NCI-H82 (cell line): ENCODE data around the gene GCHFR.

Experiments used
- DNase-seq: peaks from one replicate; lab custom pipeline; 2025; lab: John Stamatoyannopoulos, UW

GCHFR gene

DNA sequence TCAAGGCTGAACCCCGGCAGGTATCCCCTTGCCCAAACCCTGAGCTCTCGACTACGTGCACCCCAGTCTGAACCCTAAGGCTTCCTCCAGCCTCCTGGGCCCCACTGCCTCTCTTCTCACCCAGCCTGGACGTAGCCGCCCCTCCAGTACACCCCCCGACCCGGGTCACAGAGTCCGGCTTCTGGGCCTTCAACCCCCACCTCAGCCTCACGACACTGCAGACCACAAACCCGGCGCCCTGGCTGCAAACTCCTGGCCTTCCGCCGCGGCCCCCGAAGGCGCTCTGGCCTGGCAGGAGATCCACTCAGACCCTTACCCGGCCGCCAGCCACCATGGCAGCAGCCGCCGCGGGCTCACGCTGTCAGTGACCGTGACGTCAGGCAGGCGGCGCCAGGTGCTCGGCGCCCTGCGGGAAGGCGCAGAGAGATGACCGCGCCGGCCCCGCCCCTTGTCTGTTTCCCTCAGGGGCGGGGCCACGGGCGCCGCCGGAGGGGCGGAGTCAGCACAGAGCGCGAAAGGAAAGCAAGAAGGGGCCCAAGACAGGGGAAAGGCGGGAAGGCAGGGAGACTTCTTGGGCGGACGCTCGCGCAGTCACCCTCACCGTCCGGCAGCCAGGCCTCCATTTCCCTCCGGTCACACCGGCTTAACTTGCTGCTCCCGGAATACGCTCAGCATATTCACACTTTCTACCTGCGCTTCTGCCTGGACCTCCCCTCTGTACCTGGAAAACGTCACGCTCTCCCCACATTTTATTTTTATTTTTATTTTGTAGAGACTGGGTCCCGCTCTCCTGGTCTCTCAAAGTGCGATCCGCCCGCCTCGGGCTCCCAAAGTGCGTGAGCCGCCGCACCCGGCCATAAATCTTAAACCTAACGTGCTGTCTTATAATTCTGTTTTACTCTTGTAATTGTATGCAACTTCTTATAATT lies 8.7 kb upstream of the GCHFR start, which contains the start of gene RMDN3:
Gene RMDN3, minus strand, starts transcription at position 372 of the 929 bp plus-strand sequence. CDS start 471 bp downstream, outside the sequence.
- peak; percentile 96 for DNase-seq

- DNase-seq: peak; percentile 31
Measured at GRCh38 chr15:40755812-40756208, 8.1 kb upstream of the GCHFR start.

GRCh38 chr15:40756938-40757337 lies 6.9 kb upstream of the GCHFR start:
- peak; percentile 63 for DNase-seq

GRCh38 chr15:40759961-40760360 lies 3.9 kb upstream of the GCHFR start:
- DNase-seq: no peak

GRCh38 chr15:40762919-40763800 lies 708 bp upstream of the GCHFR start:
- peak; percentile 77 for DNase-seq

DNA sequence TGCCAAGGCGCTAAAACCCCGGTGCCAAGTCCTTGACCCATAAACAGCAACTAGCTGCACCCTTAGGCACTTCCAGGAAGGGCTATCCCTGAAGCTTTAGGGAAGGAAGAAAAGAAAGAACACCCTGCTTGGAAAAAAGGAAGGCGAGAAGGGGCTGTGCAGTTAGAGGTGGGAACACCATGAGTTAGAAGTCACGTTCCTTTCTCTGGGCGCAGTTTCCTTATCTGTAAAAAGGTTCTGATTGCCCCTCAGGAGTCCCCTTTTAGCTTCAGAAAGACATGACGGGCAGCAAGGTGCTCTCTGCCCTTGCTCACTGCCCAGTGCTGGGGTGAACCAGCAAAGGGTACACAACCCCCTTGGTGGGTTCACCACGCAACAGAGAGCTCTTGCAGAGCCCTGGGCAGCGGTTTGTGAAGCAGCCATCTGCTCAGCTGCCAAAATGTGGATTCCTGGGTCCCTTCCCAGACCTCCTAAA lies 798 bp downstream of the GCHFR start:
- no peak for DNase-seq

DNA sequence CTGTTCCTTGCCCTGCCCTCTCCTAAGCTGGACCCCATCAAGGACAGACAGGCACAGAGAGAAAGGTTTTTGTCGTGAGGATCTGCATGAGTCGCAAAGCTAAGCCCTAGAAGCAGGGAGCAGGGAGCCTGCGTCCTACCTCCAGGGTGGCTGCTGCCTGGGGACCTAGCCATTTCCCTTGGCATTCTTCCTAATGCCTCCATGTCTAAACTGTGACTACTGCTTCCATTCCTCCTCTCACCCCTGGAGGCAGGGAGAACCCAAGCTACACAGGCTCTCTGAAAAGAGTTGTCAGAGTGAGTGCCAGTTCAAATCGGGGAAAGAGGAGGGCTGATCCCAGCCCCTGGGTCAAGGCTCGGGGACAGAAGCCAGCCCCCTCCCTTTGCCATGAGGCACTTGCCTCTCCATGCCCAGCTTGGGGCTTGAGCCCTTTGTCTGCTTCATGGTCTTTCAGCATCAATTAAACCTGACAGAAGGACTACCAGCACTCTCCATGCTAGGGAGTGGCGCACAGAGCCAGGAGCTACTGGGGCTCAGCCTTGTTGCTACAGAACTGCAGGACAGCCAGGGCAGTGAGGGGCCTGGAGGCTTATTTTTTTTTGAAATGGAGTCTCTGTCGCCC lies 2.4 kb downstream of the GCHFR start:
- no peak for DNase-seq

DNA sequence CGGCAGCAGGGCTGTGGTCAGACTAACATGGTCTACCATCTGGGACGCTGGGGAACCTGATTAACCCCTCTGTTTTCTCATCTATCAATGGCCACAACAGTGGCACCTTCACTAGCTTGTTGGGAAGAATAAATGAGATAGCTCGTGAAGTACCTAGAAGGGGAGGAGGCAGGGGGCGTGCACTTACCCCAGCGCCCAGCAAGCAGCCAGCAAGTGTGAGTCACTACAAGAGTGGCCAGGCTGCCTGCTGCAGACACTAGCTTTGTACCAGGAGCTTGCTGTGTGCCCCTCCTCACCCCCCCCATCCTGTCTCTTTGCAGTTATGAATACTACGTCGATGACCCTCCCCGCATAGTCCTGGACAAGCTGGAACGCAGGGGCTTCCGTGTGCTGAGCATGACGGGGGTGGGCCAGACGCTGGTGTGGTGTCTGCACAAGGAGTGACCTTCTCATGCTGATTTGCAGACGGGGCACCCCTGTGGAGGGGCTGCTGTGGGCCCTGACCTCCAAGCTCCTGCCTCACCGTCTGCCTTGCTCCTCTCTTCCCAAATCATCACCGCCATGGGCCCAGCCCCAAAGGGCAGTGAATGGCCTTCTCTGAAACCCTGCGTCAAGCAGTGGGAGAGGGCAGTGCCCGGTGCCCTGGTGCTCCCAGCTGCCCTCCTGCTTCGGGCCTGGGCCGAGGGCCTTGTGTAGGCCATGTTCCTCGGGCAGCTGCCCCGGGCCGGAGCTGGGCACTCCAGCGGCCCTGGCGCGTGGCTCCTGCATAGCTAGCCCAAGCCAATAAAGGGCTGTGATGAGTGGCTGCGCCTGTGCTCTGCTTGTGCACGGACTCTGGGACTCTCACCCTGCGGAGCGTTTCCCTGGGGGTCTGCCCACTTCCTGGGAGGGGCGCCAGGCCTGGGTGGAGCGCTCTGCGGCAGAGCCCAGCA lies 3.3 kb downstream of the GCHFR start:
- no peak for DNase-seq

GRCh38 chr15:40767838-40768500 lies 4.1 kb downstream of the GCHFR start:
- no peak for DNase-seq

- DNase-seq: no peak
Measured at GRCh38 chr15:40768521-40769273, 4.8 kb downstream of the GCHFR start.

DNA sequence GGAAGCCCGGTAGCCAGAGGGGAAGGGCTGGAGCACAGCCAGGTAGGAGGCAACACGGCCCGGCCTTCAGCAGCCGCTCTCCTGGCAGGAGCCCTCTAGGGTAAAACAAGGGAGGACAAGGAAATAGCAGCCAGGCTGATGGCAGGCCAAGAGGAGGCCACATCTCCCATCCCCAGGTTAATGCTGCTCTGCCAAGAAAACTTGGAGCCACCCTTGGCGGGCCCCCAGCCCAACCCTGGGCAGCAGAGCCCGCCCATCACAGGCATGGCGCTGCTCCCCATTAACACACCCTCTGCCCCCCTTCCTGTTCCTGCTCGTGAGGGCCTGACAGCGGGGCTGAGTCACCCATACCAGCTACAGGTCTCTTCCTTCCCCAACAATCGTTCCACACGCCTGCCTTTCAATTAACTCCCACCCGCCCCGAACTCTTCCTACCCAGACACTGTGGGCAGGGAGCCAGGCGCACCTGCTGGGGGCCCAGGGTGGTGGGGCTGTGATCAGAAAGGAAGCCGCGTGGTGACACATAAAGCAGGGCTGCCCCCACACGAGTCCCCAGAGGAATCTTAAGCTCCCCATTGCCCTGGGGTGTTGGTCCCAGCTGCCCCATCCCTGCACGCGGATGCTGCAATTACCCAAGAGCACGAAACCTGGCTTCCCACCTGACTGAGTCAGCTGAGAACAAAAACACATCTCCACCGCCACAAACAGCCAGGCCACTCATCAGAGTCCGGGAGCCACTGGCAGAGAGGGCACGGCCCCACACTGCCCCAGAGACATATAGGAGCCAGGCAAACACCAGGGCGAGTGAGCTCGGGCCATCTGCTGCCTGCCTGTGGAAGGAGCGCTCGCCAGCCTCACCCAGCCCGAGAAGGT lies 5.6 kb downstream of the GCHFR start, which contains the start of gene C15orf62:
Gene C15orf62, plus strand, starts transcription at position 707 of the 873 bp plus-strand sequence. CDS start 516 bp downstream, outside the sequence.
- peak; percentile 38 for DNase-seq

DNA sequence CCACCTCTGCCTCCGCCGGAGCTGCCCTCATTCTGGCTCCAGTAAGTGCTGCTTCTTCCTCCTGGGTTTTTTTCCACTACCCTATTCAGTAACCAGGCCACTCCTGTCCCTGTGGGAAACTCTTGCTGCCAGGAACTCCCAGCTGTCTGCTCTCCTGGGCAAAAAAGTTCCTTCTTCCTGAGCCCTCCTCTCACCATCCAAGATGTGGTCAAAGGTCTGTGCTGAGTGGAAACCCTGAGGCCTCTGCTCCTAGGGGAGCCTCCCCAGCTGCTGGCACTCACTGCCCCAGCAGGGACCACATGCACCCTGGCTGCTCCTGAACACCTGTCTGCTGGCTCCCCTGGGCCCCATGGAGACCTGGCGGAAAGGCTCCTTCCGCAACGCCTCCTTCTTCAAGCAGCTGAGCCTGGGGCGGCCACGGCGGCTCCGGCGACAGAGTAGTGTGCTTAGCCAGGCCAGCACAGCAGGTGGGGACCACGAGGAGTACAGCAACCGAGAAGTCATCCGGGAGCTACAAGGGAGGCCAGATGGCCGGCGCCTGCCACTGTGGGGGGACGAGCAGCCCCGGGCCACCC lies 6.4 kb downstream of the GCHFR start:
- peak; percentile 65 for DNase-seq

DNA sequence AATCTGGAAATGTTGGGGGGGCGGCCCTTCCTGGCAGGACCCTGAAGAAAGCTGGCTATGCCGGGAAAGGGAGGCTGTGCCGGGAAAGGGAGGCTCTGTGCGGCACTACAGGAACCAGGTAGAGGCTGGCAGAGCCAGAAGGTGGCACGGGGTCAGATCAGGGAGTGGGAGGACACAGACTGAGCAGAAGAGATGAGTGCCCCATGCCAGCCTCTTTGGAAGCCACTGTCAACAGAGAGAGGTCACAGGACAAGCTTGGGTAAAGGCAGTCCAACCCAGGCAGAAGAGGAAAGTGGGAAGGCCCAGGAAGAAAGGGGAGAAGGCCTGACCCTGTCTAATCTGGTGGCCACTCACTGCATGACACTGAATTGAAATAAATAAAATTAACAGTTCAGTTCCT lies 7.4 kb downstream of the GCHFR start:
- DNase-seq: no peak

- no peak for DNase-seq
Measured at GRCh38 chr15:40772014-40772413, 8.1 kb downstream of the GCHFR start.

DNA sequence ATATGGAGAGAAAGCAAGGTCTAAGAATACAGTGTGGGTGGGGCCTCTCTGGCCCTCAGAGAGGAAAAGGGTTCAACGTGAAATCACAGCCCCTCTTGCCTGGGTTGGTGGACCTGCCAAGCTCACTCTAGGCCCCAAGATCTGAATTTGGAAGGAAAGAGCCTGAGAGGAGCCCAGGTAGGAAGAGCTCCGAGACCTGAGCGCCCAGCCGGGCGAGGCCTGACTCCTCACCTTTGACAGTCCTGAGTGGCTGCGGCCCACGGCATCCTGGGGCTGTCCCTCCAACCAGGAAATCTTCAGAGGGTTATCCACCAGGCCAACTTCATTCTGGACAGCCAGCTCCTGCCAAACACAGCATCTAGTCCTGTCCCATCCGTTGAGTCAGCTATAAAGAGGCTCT lies 9.6 kb downstream of the GCHFR start:
- DNase-seq: no peak

- no peak for DNase-seq
Measured at GRCh38 chr15:40773902-40774301, 10.0 kb downstream of the GCHFR start.

GRCh38 chr15:40775007-40775406 lies 11.1 kb downstream of the GCHFR start:
- no peak for DNase-seq
